HEK293 (cell line): ENCODE measurements around the gene UGGT2.

Source experiments
- HIC1 ChIP-seq: fragments of 450-650 bp; formaldehyde crosslinking; IDR thresholded peaks from 2 replicates; pipeline ENCODE4 v1.5.1; 2016; ENCODE audit warnings: missing biosample characterization, missing genetic modification characterization
- ZNF292 ChIP-seq: fragments of 450-650 bp; formaldehyde crosslinking; IDR thresholded peaks from 2 replicates; pipeline ENCODE4 v1.5.1; 2016; ENCODE audit warnings: low read depth, missing biosample characterization, missing genetic modification characterization, borderline replicate concordance

GRCh38 chr13:95833126-95833525 lies 220.1 kb downstream of the UGGT2 start:
- TF ChIP-seq HIC1 (tag by site-specific recombination) (no peak), ZNF292 (tag by site-specific recombination) (no peak)
